ENCODE data around the gene CACUL1. TPM values are rescaled to one million over a fixed set of nuclear protein-coding genes. Genes with fewer than 3 reads are reported as not detected.
"Not testable (repeated sequence)": the region's sequence is repeated elsewhere in the genome, so short reads cannot be mapped to it uniquely, and the experiment has no call there.

The CACUL1 gene
- 30.3 TPM for total RNA-seq

- DNase-seq = peak; percentile 100
These were observed at the start of gene CACUL1 for GRCh38 chr10:118754556-118755423. Gene CACUL1, minus strand, starts transcription at chr10:118754970. Its CDS starts 208 bp downstream, at chr10:118754762.

GRCh38 chr10:118804262-118804773 is 49.5 kb upstream of the CACUL1 start:
- DNase-seq = no peak

- DNase-seq = no peak
These were observed 47.5 kb upstream of the CACUL1 start for GRCh38 chr10:118802126-118802793.

GRCh38 chr10:118800920-118801319 is 46.1 kb upstream of the CACUL1 start:
- DNase-seq = no peak

- DNase-seq = no peak
These were observed 45.0 kb upstream of the CACUL1 start for GRCh38 chr10:118799777-118800176.

- DNase-seq = peak; percentile 81
These were observed 43.5 kb upstream of the CACUL1 start for GRCh38 chr10:118798231-118798662.

GRCh38 chr10:118794971-118795370 is 40.2 kb upstream of the CACUL1 start:
- not testable (repeated sequence) for DNase-seq

GRCh38 chr10:118793545-118793944 is 38.8 kb upstream of the CACUL1 start:
- DNase-seq = no peak

- DNase-seq = no peak
These were observed 37.8 kb upstream of the CACUL1 start for GRCh38 chr10:118792526-118792925.

- DNase-seq = no peak
These were observed 35.3 kb upstream of the CACUL1 start for GRCh38 chr10:118790058-118790457.

GRCh38 chr10:118785551-118785950 is 30.8 kb upstream of the CACUL1 start:
- no peak for DNase-seq

GRCh38 chr10:118783776-118784545 is 29.2 kb upstream of the CACUL1 start:
- no peak for DNase-seq

GRCh38 chr10:118782916-118783465 is 28.2 kb upstream of the CACUL1 start:
- DNase-seq = not testable (repeated sequence)

- no peak for DNase-seq
These were observed 26.8 kb upstream of the CACUL1 start for GRCh38 chr10:118781541-118781940.

- no peak for DNase-seq
These were observed 24.0 kb upstream of the CACUL1 start for GRCh38 chr10:118778727-118779126.

GRCh38 chr10:118776960-118777359 is 22.2 kb upstream of the CACUL1 start:
- DNase-seq = no peak

GRCh38 chr10:118776033-118776432 is 21.3 kb upstream of the CACUL1 start:
- DNase-seq = no peak

- no peak for DNase-seq
These were observed 20.7 kb upstream of the CACUL1 start for GRCh38 chr10:118775478-118775877.

GRCh38 chr10:118773041-118773440 is 18.3 kb upstream of the CACUL1 start:
- no peak for DNase-seq

GRCh38 chr10:118771976-118772375 is 17.2 kb upstream of the CACUL1 start:
- DNase-seq = no peak

GRCh38 chr10:118769898-118770600 is 15.3 kb upstream of the CACUL1 start:
- no peak for DNase-seq
